B cell (primary cell): ENCODE measurements around the gene RGS3. TPM values are rescaled to one million over a fixed set of nuclear protein-coding genes. Genes with fewer than 3 reads are reported as not detected.

Experiments
- ATAC-seq: fragments of 200-7000 bp; cut with Tn5 transposase; one replicate; pipeline ENCODE4 v1.10.0; 2021; ENCODE audit warnings: low read depth, mild to moderate bottlenecking, moderate number of reproducible peaks, moderate library complexity
- CTCF ChIA-PET: fragments of 350-600 bp; sonication (Branson Sonifier 250); formaldehyde crosslinking; loops from one replicate; lab custom pipeline; 2021; ENCODE audit warnings: antibody characterized with exemption, inconsistent platforms; lab: Charles Lee
- POLR2A ChIA-PET: fragments of 350-600 bp; sonication (Branson Sonifier 250); formaldehyde crosslinking; loops from one replicate; lab custom pipeline; 2021; ENCODE audit warnings: antibody characterized with exemption; lab: Charles Lee
- DNase-seq: peaks from one replicate; pipeline ENCODE4 v3.0.0; 2013
- H2AFZ ChIP-seq: 2 replicates; pipeline ENCODE4 v1.6.1; 2012; ENCODE audit warnings: mild to moderate bottlenecking, low read depth, low read length; ENCODE audit not compliant: insufficient read depth, poor library complexity, severe bottlenecking
- H3K27ac ChIP-seq, 2 donors: 1 replicate in 1 of 2; 2 replicates in 1 of 2; pipeline ENCODE4 v1.5.1; 2012 to 2013; ENCODE audit warnings: low read length in 2 of 2, mild to moderate bottlenecking in 2 of 2, moderate library complexity in 1 of 2
- H3K27me3 ChIP-seq, 4 experiments: fragments of 200-600 bp in 1 of 4; sonication (generic) in 1 of 4; replicated peaks in 1 of 4; 1 replicate in 2 of 4; 2 replicates in 2 of 4; pipeline versions ENCODE4 v1.6.1 to v1.7.0; 2013 to 2016; ENCODE audit warnings: low read length in 3 of 4, mild to moderate bottlenecking in 2 of 4, mixed read lengths in 1 of 4, moderate library complexity in 1 of 4; ENCODE audit not compliant: insufficient read depth in 4 of 4, control insufficient read depth in 3 of 4; ENCODE audit errors: control extremely low read depth in 1 of 4
- H3K36me3 ChIP-seq, 2 experiments: replicated peaks in 1 of 2; 1 replicate in 1 of 2; 2 replicates in 1 of 2; pipeline versions ENCODE4 v1.6.1 to v1.7.1; 2013; ENCODE audit warnings: low read length in 1 of 2; ENCODE audit not compliant: insufficient read depth in 2 of 2, control insufficient read depth in 1 of 2; ENCODE audit errors: control extremely low read depth in 1 of 2, extremely low read depth in 1 of 2
- H3K4me1 ChIP-seq, 2 donors: fragments of 200-600 bp in 1 of 2; sonication (generic) in 1 of 2; 1 replicate in 1 of 2; 2 replicates in 1 of 2; pipeline versions ENCODE4 v1.5.1 to v1.6.1; 2013 to 2017; ENCODE audit warnings: low read length in 2 of 2; ENCODE audit not compliant: control insufficient read depth in 2 of 2, insufficient read depth in 2 of 2
- H3K4me2 ChIP-seq: replicated peaks from 2 replicates; pipeline ENCODE3; 2012; ENCODE audit warnings: mild to moderate bottlenecking, low read depth, low read length; ENCODE audit not compliant: poor library complexity, severe bottlenecking
- H3K4me3 ChIP-seq, 5 experiments: fragments of 200-600 bp in 1 of 5; sonication (generic) in 1 of 5; 1 replicate in 3 of 5; 2 replicates in 2 of 5; pipeline versions ENCODE4 v1.5.1 to v1.7.0; 2011 to 2016; ENCODE audit warnings: low read length in 4 of 5, mild to moderate bottlenecking in 4 of 5, low read depth in 2 of 5, control low read depth in 1 of 5, moderate library complexity in 1 of 5; ENCODE audit not compliant: insufficient read depth in 1 of 5; ENCODE audit errors: control extremely low read depth in 1 of 5, extremely low read depth in 1 of 5
- H3K79me2 ChIP-seq: fragments of 200-600 bp; sonication (generic); one replicate; pipeline ENCODE4 v1.6.0; 2016; ENCODE audit warnings: low read length; ENCODE audit not compliant: control insufficient read depth, insufficient read depth
- H3K9ac ChIP-seq: fragments of 200-600 bp; sonication (generic); 2 replicates; pipeline ENCODE4 v1.6.1; 2017; ENCODE audit warnings: mild to moderate bottlenecking, low read length, moderate library complexity
- H3K9me3 ChIP-seq, 3 donors: one replicate each; pipeline versions ENCODE4 v1.6.1 to v1.7.1; 2013; ENCODE audit warnings: low read length in 2 of 3; ENCODE audit not compliant: control insufficient read depth in 2 of 3, insufficient read depth in 1 of 3; ENCODE audit errors: control extremely low read depth in 1 of 3
- H4K20me1 ChIP-seq: 2 replicates; pipeline ENCODE4 v1.6.0; 2012; ENCODE audit warnings: mild to moderate bottlenecking, low read length; ENCODE audit not compliant: insufficient read depth, control insufficient read depth, poor library complexity, severe bottlenecking
- H3K27ac Mint-ChIP-seq: one replicate; pipeline ENCODE4 v1.8.0; 2021; ENCODE audit warnings: mixed read lengths
- H3K27me3 Mint-ChIP-seq: one replicate; pipeline ENCODE4 v1.8.0; 2021; ENCODE audit warnings: mixed read lengths
- H3K4me1 Mint-ChIP-seq: one replicate; pipeline ENCODE4 v1.8.0; 2021; ENCODE audit warnings: mixed read lengths
- H3K4me3 Mint-ChIP-seq: one replicate; pipeline ENCODE4 v1.8.0; 2021; ENCODE audit warnings: mixed read lengths
- H3K9me3 Mint-ChIP-seq: one replicate; pipeline ENCODE4 v1.8.0; 2022; ENCODE audit warnings: mixed read lengths; ENCODE audit not compliant: insufficient read depth
- EZH2 ChIP-seq: IDR thresholded peaks from 2 replicates; pipeline ENCODE4 v1.6.1; 2012; ENCODE audit warnings: borderline replicate concordance, low read depth, mild to moderate bottlenecking, moderate library complexity, low read length; ENCODE audit not compliant: insufficient read depth, poor library complexity, severe bottlenecking
- WGBS: methylation state at CpG from one replicate; pipeline ENCODE4 v1.1.5; 2013; ENCODE audit warnings: missing lambda C conversion rate; ENCODE audit not compliant: insufficient coverage; 5-methylcytosine and 5-hydroxymethylcytosine counted together
- intact Hi-C: fragments of 100-400 bp; cut with micrococcal nuclease; formaldehyde crosslinking; loops from one replicate; pipeline ENCODE4 v1.10.0; 2022
- polyA plus RNA-seq: library from polyadenylated mRNA; depleted of rRNA; stranded (reverse); fragments of >200 nt; gene quantifications from 2 replicates; pipeline ENCODE4 v1.2.3, GENCODE V29; 2012
- total RNA-seq, 2 donors: library from RNA; stranded (reverse); fragments of 120-200 nt in 1 of 2; gene quantifications; 1 replicate in 1 of 2; 2 replicates in 1 of 2; pipeline versions ENCODE4 v1.2.3 to v1.2.4, GENCODE V29; 2013 to 2022
- TF ChIP-seq, protein P1 (sequence below): fragments of 200-600 bp; IDR thresholded peaks from one replicate; pipeline ENCODE4 v1.8.0; 2022; ENCODE audit warnings: antibody characterized with exemption, mild to moderate bottlenecking

Gene RGS3
- total and polyA plus RNA-seq, 2 donors (not counting 1 experiment from before 2014, with no cell fraction given): 12.0 to 15.6 TPM

DNA sequence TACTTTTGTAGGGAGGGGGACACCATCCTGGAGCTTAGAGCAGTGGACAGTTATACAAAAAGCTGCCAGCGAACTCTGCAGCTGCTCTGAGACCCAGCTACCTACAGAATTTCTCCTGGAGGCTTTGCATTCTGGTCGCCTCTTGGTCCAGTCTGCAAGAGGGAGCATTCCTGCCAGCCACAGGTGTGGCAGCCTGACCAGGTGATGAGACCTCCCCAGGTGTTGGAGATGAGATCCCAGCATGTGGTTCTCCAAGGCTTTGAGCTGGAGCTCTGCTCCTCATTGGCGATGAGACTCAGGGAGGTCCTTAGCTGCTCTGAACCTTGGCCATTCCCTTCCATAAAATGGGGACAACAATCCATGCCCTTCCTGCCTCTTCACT, 69.3 kb downstream of the RGS3 start:
- H3K27me3 Mint-ChIP-seq: no peaks in the 10 kb centered on the region
- Histone ChIP-seq H3K9me3 (no peaks in the 10 kb centered on the region), H3K4me2 (no peak overlapping the region), H2AFZ (no peak overlapping the region), H3K9ac (no peak overlapping the region), H3K4me1 (no peaks in the 10 kb centered on the region), H4K20me1 (no peaks in the 10 kb centered on the region), H3K4me3 (no peak overlapping the region), H3K36me3 (no peaks in the 10 kb centered on the region), H3K79me2 (no peaks in the 10 kb centered on the region), H3K27me3 (no peaks in the 10 kb centered on the region), H3K27ac (no peak overlapping the region)
- H3K27ac Mint-ChIP-seq: no peak overlapping the region
- intact Hi-C loops: no loop called here
- no peaks in the 10 kb centered on the region for H3K4me1 Mint-ChIP-seq
- ATAC-seq (no peak), DNase-seq (no peak)
- H3K9me3 Mint-ChIP-seq: no peaks in the 10 kb centered on the region
- CTCF ChIA-PET: no interaction called here
- 91% methylated on average over 3 of the region's 3 CpGs for WGBS
- POLR2A ChIA-PET: no interaction called here
- TF ChIP-seq EZH2: no peak
- TF ChIP-seq, protein P1, sequence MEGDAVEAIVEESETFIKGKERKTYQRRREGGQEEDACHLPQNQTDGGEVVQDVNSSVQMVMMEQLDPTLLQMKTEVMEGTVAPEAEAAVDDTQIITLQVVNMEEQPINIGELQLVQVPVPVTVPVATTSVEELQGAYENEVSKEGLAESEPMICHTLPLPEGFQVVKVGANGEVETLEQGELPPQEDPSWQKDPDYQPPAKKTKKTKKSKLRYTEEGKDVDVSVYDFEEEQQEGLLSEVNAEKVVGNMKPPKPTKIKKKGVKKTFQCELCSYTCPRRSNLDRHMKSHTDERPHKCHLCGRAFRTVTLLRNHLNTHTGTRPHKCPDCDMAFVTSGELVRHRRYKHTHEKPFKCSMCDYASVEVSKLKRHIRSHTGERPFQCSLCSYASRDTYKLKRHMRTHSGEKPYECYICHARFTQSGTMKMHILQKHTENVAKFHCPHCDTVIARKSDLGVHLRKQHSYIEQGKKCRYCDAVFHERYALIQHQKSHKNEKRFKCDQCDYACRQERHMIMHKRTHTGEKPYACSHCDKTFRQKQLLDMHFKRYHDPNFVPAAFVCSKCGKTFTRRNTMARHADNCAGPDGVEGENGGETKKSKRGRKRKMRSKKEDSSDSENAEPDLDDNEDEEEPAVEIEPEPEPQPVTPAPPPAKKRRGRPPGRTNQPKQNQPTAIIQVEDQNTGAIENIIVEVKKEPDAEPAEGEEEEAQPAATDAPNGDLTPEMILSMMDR: no peak
- H3K4me3 Mint-ChIP-seq: no peak overlapping the region

DNA sequence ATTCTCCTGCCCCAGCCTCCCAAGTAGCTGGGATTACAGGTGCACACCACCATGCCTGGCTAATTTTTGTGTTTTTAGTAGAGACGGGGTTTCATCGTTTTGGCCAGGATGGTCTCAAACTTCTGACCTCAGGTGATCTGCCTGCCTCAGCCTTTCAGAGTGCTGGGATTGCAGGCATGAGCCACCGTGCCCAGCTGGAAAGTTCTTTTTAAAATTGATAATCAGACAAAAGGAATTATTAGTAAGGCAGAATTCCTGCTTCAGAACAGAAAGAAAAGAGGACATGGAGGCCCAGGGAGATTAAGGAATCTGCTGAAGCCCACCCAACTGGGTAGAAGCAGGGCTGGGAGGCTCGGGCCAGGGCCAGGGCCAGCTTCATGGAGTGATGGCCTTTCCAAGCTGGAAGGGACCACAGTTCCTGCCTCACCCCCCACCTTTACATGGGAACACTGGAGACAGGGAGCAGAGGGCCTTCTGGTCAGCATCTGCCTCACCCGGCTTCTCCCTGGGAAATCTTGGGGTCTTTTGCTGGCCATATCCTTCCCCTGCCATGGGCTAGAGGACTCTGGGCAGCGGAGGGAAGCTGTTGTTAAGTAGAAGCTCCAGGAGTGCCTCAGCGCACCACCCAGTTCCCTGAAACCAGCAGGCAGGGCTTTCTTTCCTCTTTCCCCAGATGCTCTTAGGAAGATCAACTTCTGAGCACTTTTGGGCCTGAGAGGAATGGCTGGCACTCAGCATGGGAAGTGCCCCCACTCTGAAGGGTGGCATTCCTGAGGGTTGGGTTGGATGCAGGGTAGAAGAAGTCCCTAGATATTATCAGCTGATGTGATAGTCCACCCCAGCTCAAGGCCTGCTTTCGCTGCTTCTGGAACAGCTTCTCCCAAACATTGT, 70.1 kb downstream of the RGS3 start:
- intact Hi-C loops: no loop called here
- Histone ChIP-seq H2AFZ (no peak overlapping the region), H3K36me3 (no peaks in the 10 kb centered on the region), H3K4me2 (no peak overlapping the region), H3K9me3 (no peaks in the 10 kb centered on the region), H4K20me1 (no peaks in the 10 kb centered on the region), H3K79me2 (no peaks in the 10 kb centered on the region), H3K9ac (no peak overlapping the region), H3K4me3 (no peak overlapping the region), H3K4me1 (no peaks in the 10 kb centered on the region), H3K27ac (no peak overlapping the region), H3K27me3 (no peaks in the 10 kb centered on the region)
- ChIA-PET CTCF (no interaction called here), POLR2A (no interaction called here)
- Mint-ChIP-seq H3K27me3 (no peaks in the 10 kb centered on the region), H3K4me3 (no peak overlapping the region), H3K27ac (no peak overlapping the region), H3K4me1 (no peaks in the 10 kb centered on the region), H3K9me3 (no peaks in the 10 kb centered on the region)
- WGBS: 98% methylated on average over 6 of the region's 8 CpGs
- DNase-seq (no peak), ATAC-seq (no peak)
- TF ChIP-seq, protein P1: no peak
- TF ChIP-seq EZH2: no peak
